ENCODE results near the gene POLDIP2. TPM values are rescaled to one million over a fixed set of nuclear protein-coding genes. Genes with fewer than 3 reads are reported as not detected.

POLDIP2 gene
- total RNA-seq, 4 donors from 2014 or later, result 66.8 to 102 (median 90.9) TPM

DNA sequence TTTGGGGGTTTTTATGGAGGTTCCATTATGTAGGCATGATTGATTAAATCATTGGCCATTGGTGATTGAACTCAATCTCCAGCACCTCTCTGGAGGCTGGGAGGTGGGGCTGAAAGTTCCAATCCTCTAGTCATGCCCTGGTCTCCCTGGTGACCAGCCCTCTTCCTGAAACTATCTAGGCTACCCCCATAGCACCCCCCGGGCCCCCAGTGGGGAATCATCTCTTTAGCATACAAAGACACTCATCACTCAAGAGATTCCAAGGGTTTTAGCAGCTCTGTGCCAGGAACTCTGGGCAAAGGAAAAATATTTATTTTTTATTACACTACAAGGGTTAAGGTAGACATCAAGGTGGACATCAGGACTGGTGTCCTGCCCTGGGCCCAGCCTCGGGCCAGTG is 38.1 kb upstream of the POLDIP2 start:
- no peak for TF ChIP-seq POLR2A (IDR thresholded peaks at IDR 0.05)
- no peak for TF ChIP-seq CTCF (IDR thresholded peaks at IDR 0.05)
- no peak for DNase-seq
- no peak overlapping the region for H3K4me3 ChIP-seq
- H3K27me3 ChIP-seq, result no peaks in the 10 kb centered on the region
- WGBS, 2 donors, result 56 to 78% methylated on average over 2 of the region's 2 CpGs
- H3K9me3 ChIP-seq, result no peaks in the 10 kb centered on the region
- H3K4me1 ChIP-seq, result no peaks in the 10 kb centered on the region
- intact Hi-C loops (cut with DNase I), result no loop called here
- H3K36me3 ChIP-seq, result peaks cover 0 to 96% (median 11%) of the 10 kb centered on the region in 3 donors
- no peak overlapping the region for H3K27ac ChIP-seq

- 51 to 73% methylated on average over 7 of the region's 7 CpGs for WGBS, 2 donors
- intact Hi-C loops (cut with DNase I), result no loop called here
- no peak for DNase-seq
- H3K4me3 ChIP-seq, result no peak overlapping the region
- peaks cover 0 to 97% (median 11%) of the 10 kb centered on the region in 3 donors for H3K36me3 ChIP-seq
- no peak for TF ChIP-seq CTCF (IDR thresholded peaks at IDR 0.05)
- no peak for TF ChIP-seq POLR2A (IDR thresholded peaks at IDR 0.05)
- H3K4me1 ChIP-seq, result no peaks in the 10 kb centered on the region
- no peaks in the 10 kb centered on the region for H3K9me3 ChIP-seq
- no peaks in the 10 kb centered on the region for H3K27me3 ChIP-seq
- H3K27ac ChIP-seq, result no peak overlapping the region
Observed at GRCh38 chr17:28394337-28395116, 37.2 kb upstream of the POLDIP2 start.

DNA sequence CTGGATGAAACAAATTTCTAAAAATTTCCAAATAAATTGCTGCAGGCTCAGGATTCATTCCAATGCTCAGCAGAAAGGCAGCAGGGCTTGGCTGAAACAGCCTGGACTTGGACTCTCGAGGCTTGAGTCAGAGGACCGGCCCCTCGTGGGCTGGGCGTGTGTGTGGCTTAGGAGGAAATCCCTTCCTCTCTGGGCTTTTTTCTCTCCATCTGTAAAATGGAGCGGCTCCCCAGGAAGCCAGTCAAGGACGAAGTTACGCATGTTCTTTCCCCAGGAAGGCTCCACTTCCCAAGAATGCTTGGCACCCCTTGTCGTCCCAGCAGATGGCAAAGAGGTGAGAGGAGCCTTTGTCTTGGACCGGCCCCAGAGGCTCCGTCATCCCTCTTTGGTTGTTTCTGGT is 35.2 kb upstream of the POLDIP2 start:
- intact Hi-C loops (cut with DNase I), result no loop called here
- no peak for TF ChIP-seq POLR2A (IDR thresholded peaks at IDR 0.05)
- no peak for TF ChIP-seq CTCF (IDR thresholded peaks at IDR 0.05)
- H3K9me3 ChIP-seq, result no peaks in the 10 kb centered on the region
- 70 to 72% methylated on average over 8 to 10 of the region's 10 CpGs for WGBS, 2 donors
- DNase-seq, result no peak
- no peak overlapping the region for H3K27ac ChIP-seq
- H3K4me1 ChIP-seq, result no peaks in the 10 kb centered on the region
- H3K27me3 ChIP-seq, result no peaks in the 10 kb centered on the region
- no peak overlapping the region for H3K4me3 ChIP-seq
- peaks cover 0 to 98% (median 11%) of the 10 kb centered on the region in 3 donors for H3K36me3 ChIP-seq

- intact Hi-C loops (cut with DNase I), result no loop called here
- no peak overlapping the region for H3K27ac ChIP-seq
- no peak for TF ChIP-seq CTCF (IDR thresholded peaks at IDR 0.05)
- no peak for TF ChIP-seq POLR2A (IDR thresholded peaks at IDR 0.05)
- no peaks in the 10 kb centered on the region for H3K27me3 ChIP-seq
- WGBS, 2 donors, result 66 to 71% methylated on average over 1 to 2 of the region's 2 CpGs
- H3K4me1 ChIP-seq, result no peaks in the 10 kb centered on the region
- no peaks in the 10 kb centered on the region for H3K9me3 ChIP-seq
- no peak for DNase-seq
- H3K4me3 ChIP-seq, result no peak overlapping the region
- H3K36me3 ChIP-seq, result peaks cover 0 to 91% (median 8%) of the 10 kb centered on the region in 3 donors
Observed at GRCh38 chr17:28391401-28391800, 34.1 kb upstream of the POLDIP2 start.

- no peaks in the 10 kb centered on the region for H3K9me3 ChIP-seq
Observed at GRCh38 chr17:28390984-28391383, 33.7 kb upstream of the POLDIP2 start.

More at GRCh38 chr17:28390984-28391383, 33.7 kb upstream of the POLDIP2 start:
- TF ChIP-seq POLR2A (IDR thresholded peaks at IDR 0.05) (no peak), CTCF (IDR thresholded peaks at IDR 0.05) (no peak)
- peaks cover 0 to 86% (median 6%) of the 10 kb centered on the region in 3 donors for H3K36me3 ChIP-seq
- no peaks in the 10 kb centered on the region for H3K27me3 ChIP-seq
- no peak overlapping the region for H3K27ac ChIP-seq
- intact Hi-C loops (cut with DNase I), result no loop called here
- peaks cover 0 to under 1% (median 0%) of the 10 kb centered on the region in 3 donors for H3K4me1 ChIP-seq
- DNase-seq, result no peak
- 100% methylated on average over 1 of the region's 1 CpG for WGBS, 2 donors
- H3K4me3 ChIP-seq, result no peak overlapping the region
